ENCODE measurements around the gene SDSL. TPM values are rescaled to one million over a fixed set of nuclear protein-coding genes. Genes with fewer than 3 reads are reported as not detected.

SDSL gene
- total RNA-seq, 1 experiment from 2014 or later: 0.52 TPM

DNA sequence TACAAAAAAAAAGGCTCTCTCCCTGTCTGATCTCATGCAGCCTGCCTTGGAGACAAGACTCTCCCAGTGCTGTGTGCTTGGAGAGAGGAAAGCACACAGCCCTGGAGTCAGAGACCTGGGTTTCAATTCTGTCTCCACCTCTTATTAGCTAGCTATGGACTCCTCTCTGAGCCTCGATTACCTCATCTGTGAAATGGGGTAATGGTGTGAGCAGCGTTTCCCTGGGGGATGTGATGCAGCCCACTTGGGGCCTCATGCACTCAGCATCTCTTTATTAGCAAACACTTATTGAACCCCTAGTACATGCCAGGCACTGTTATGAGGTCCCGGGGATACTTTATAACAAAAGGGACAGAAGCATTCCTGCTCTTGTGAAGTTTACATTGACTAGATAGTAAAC is 31.0 kb upstream of the SDSL start (continued):
- no peak for TF ChIP-seq EMX1 (CRISPR knock-in tag; IDR thresholded peaks at IDR 0.05)
- TF ChIP-seq, protein P1, sequence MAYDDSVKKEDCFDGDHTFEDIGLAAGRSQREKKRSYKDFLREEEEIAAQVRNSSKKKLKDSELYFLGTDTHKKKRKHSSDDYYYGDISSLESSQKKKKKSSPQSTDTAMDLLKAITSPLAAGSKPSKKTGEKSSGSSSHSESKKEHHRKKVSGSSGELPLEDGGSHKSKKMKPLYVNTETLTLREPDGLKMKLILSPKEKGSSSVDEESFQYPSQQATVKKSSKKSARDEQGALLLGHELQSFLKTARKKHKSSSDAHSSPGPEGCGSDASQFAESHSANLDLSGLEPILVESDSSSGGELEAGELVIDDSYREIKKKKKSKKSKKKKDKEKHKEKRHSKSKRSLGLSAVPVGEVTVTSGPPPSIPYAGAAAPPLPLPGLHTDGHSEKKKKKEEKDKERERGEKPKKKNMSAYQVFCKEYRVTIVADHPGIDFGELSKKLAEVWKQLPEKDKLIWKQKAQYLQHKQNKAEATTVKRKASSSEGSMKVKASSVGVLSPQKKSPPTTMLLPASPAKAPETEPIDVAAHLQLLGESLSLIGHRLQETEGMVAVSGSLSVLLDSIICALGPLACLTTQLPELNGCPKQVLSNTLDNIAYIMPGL (CRISPR knock-in tag; IDR thresholded peaks at IDR 0.05): no peak
- TF ChIP-seq, protein P2, sequence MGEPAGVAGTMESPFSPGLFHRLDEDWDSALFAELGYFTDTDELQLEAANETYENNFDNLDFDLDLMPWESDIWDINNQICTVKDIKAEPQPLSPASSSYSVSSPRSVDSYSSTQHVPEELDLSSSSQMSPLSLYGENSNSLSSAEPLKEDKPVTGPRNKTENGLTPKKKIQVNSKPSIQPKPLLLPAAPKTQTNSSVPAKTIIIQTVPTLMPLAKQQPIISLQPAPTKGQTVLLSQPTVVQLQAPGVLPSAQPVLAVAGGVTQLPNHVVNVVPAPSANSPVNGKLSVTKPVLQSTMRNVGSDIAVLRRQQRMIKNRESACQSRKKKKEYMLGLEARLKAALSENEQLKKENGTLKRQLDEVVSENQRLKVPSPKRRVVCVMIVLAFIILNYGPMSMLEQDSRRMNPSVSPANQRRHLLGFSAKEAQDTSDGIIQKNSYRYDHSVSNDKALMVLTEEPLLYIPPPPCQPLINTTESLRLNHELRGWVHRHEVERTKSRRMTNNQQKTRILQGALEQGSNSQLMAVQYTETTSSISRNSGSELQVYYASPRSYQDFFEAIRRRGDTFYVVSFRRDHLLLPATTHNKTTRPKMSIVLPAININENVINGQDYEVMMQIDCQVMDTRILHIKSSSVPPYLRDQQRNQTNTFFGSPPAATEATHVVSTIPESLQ (CRISPR knock-in tag; IDR thresholded peaks at IDR 0.05): no peak
- no peak for TF ChIP-seq NR2C2 (CRISPR knock-in tag; IDR thresholded peaks at IDR 0.05)

DNA sequence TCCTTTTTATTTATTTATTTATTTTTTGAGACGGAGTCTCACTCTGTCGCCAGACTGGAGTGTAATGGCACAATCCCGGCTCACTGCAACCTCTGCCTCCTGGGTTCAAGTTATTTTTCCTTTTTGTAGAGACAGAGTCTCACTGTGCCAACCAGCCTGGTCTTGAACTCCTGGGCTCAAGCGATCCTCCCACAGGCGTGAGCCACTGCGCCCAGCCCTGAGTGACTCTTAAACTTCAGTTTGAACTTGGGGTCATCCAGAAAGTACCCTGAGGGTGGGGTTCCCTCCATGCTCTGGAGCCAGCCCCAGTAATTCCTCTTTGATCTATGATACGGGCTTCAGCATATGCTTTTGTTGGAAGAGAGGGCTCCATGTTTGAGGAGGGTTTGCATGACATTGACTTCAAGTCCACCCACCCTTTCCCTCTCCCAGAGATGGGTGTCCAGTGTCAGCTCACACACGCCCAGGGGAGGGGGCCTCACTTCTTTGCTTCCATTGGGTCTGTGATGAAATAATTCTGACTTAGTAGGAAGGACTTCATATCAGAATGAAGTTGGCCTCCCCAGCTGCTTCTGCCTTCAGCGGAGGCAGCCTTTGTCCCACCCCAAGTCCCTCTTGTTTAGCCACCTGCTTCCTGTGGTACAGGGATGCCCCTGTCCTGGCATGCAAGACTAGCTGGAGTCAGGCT is 30.4 kb upstream of the SDSL start:
- CTCF ChIA-PET: interaction anchor here (0.9 to 2.0 kb wide), 3 partner anchors 33 to 343 kb away, joined by 3 to 29 read pairs (median 3); no protein-coding TSS in a partner anchor
- peaks cover 3% of the 10 kb centered on the region; the same call in 1 of the 2 replicates for H3K4me1 Mint-ChIP-seq
- no peak overlapping the region for H3K27ac Mint-ChIP-seq
- TF ChIP-seq NR2C2 (CRISPR knock-in tag; IDR thresholded peaks at IDR 0.05): no peak
- no peak for TF ChIP-seq NFATC4 (CRISPR knock-in tag; IDR thresholded peaks at IDR 0.05)
- TF ChIP-seq, protein P3, sequence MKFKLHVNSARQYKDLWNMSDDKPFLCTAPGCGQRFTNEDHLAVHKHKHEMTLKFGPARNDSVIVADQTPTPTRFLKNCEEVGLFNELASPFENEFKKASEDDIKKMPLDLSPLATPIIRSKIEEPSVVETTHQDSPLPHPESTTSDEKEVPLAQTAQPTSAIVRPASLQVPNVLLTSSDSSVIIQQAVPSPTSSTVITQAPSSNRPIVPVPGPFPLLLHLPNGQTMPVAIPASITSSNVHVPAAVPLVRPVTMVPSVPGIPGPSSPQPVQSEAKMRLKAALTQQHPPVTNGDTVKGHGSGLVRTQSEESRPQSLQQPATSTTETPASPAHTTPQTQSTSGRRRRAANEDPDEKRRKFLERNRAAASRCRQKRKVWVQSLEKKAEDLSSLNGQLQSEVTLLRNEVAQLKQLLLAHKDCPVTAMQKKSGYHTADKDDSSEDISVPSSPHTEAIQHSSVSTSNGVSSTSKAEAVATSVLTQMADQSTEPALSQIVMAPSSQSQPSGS (CRISPR knock-in tag; IDR thresholded peaks at IDR 0.05; ENCODE audit: borderline replicate concordance, low read depth): no peak
- no peak for TF ChIP-seq SMAD4 (CRISPR knock-in tag; IDR thresholded peaks at IDR 0.05)
- no peak for TF ChIP-seq NFYB (CRISPR knock-in tag; conservative IDR thresholded peaks at IDR 0.05; ENCODE audit: low read depth)
- TF ChIP-seq ZSCAN18 (CRISPR knock-in tag; IDR thresholded peaks at IDR 0.05): no peak
- TF ChIP-seq FOXJ3 (CRISPR knock-in tag; IDR thresholded peaks at IDR 0.05; ENCODE audit: borderline replicate concordance): no peak
- TF ChIP-seq FOXK1 (CRISPR knock-in tag; IDR thresholded peaks at IDR 0.05): no peak
- TF ChIP-seq IRF1 (CRISPR knock-in tag; IDR thresholded peaks at IDR 0.05): no peak
- no peak for TF ChIP-seq ZNF416 (CRISPR knock-in tag; IDR thresholded peaks at IDR 0.05)
- no peak for TF ChIP-seq EMX1 (CRISPR knock-in tag; IDR thresholded peaks at IDR 0.05)
- TF ChIP-seq NR1H2 (CRISPR knock-in tag; IDR thresholded peaks at IDR 0.05): no peak
- no peak for TF ChIP-seq ZNF423 (CRISPR knock-in tag; IDR thresholded peaks at IDR 0.05)
- TF ChIP-seq, protein P4, sequence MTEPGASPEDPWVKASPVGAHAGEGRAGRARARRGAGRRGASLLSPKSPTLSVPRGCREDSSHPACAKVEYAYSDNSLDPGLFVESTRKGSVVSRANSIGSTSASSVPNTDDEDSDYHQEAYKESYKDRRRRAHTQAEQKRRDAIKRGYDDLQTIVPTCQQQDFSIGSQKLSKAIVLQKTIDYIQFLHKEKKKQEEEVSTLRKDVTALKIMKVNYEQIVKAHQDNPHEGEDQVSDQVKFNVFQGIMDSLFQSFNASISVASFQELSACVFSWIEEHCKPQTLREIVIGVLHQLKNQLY (CRISPR knock-in tag; IDR thresholded peaks at IDR 0.05): no peak
- TF ChIP-seq FOXP1 (CRISPR knock-in tag; IDR thresholded peaks at IDR 0.05; ENCODE audit: borderline replicate concordance): no peak
- no peaks in the 10 kb centered on the region; the same call in 1 of the 2 replicates for H3K36me3 Mint-ChIP-seq
- DNase-seq (ENCODE audit: low spot score): no peak
- H3K27me3 Mint-ChIP-seq (ENCODE audit: low read depth): peaks cover 3% of the 10 kb centered on the region; the same call in 1 of the 2 replicates
- no peak for ATAC-seq
- POLR2A ChIA-PET: no interaction called here
- H3K4me3 Mint-ChIP-seq: no peak overlapping the region
- H3K9me3 Mint-ChIP-seq: no peaks in the 10 kb centered on the region
